Brain microvascular endothelial cell (primary cell): ENCODE measurements around the gene BID.
"Not testable (repeated sequence)": the region's sequence is repeated elsewhere in the genome, so short reads cannot be mapped to it uniquely, and the experiment has no call there.

Source experiments
- DNase-seq: peaks from one replicate; pipeline ENCODE4 v3.0.0-alpha.2; 2020
- H3K27ac ChIP-seq: fragments of 250-450 bp; sonication (Bioruptor Pico); 2 replicates; pipeline ENCODE4 v1.5.1; 2020; ENCODE audit warnings: mild to moderate bottlenecking, moderate library complexity
- H3K27me3 ChIP-seq: fragments of 250-450 bp; sonication (Bioruptor Pico); replicated peaks from 2 replicates; pipeline ENCODE4 v1.5.1; 2020; ENCODE audit warnings: mild to moderate bottlenecking
- H3K36me3 ChIP-seq: fragments of 250-450 bp; sonication (Bioruptor Pico); replicated peaks from 2 replicates; pipeline ENCODE4 v1.5.1; 2020; ENCODE audit warnings: mild to moderate bottlenecking
- H3K4me3 ChIP-seq: 2 replicates; pipeline ENCODE4 v1.5.1; 2011; ENCODE audit warnings: low read depth, mild to moderate bottlenecking, control low read depth, low read length, moderate library complexity
- CTCF ChIP-seq: IDR thresholded peaks from 2 replicates; pipeline ENCODE4 v1.5.1; 2011; ENCODE audit warnings: low read depth, mild to moderate bottlenecking, moderate library complexity, low read length, control low read depth, inconsistent platforms; ENCODE audit errors: missing control alignments
- in situ Hi-C: cut with HindIII; loops from 2 replicates; pipeline ENCODE4 v1.10.0; 2017; ENCODE audit warnings: low sequenced_read_pairs, low pct_ligation_motif_present

The BID gene

GRCh38 chr22:17703811-17704210, 70.5 kb downstream of the BID start:
- in situ Hi-C loops: no loop called here
- Histone ChIP-seq H3K27ac (no peak overlapping the region), H3K4me3 (no peak overlapping the region), H3K27me3 (no peaks in the 10 kb centered on the region), H3K36me3 (peaks cover 10% of the 10 kb centered on the region)
- no peak for DNase-seq
- TF ChIP-seq CTCF: no peak

GRCh38 chr22:17700778-17701177, 73.5 kb downstream of the BID start:
- no peak for TF ChIP-seq CTCF
- Histone ChIP-seq H3K27me3 (no peaks in the 10 kb centered on the region), H3K36me3 (peaks cover 10% of the 10 kb centered on the region), H3K4me3 (no peak overlapping the region), H3K27ac (no peak overlapping the region)
- in situ Hi-C loops: no loop called here
- DNase-seq: no peak

- no peaks in the 10 kb centered on the region for H3K27me3 ChIP-seq
- in situ Hi-C loops: no loop called here
- no peak for DNase-seq
- H3K4me3 ChIP-seq: no peak overlapping the region
- no peak overlapping the region for H3K27ac ChIP-seq
- H3K36me3 ChIP-seq: peaks cover 10% of the 10 kb centered on the region
- TF ChIP-seq CTCF: no peak
Measured at GRCh38 chr22:17699696-17700340, 74.5 kb downstream of the BID start.

- H3K27me3 ChIP-seq: no peaks in the 10 kb centered on the region
- in situ Hi-C loops: no loop called here
- no peak for TF ChIP-seq CTCF
- H3K27ac ChIP-seq: no peak overlapping the region
- no peak for DNase-seq
- peaks cover 6% of the 10 kb centered on the region for H3K36me3 ChIP-seq
- H3K4me3 ChIP-seq: no peak overlapping the region
Measured at GRCh38 chr22:17698948-17699347, 75.3 kb downstream of the BID start.

- in situ Hi-C loops, H3K27me3 ChIP-seq, H3K27ac ChIP-seq, H3K4me3 ChIP-seq, DNase-seq, H3K36me3 ChIP-seq: not testable (repeated sequence)
Measured at GRCh38 chr22:17698276-17698675, 76.0 kb downstream of the BID start.

GRCh38 chr22:17697196-17697595, 77.1 kb downstream of the BID start:
- H3K27ac ChIP-seq, H3K4me3 ChIP-seq, H3K27me3 ChIP-seq, in situ Hi-C loops, DNase-seq, H3K36me3 ChIP-seq: not testable (repeated sequence)

GRCh38 chr22:17695986-17696385, 78.3 kb downstream of the BID start:
- no peaks in the 10 kb centered on the region for H3K27me3 ChIP-seq
- no peak overlapping the region for H3K4me3 ChIP-seq
- peaks cover 6% of the 10 kb centered on the region for H3K36me3 ChIP-seq
- TF ChIP-seq CTCF: no peak
- no peak overlapping the region for H3K27ac ChIP-seq
- in situ Hi-C loops: no loop called here
- peak; percentile 24 for DNase-seq
